NCI-H748 (cell line): ENCODE measurements around the gene MAN1B1.

Experiments used
- DNase-seq: peaks from one replicate; lab custom pipeline; 2025; ENCODE audit not compliant: unreplicated experiment; lab: John Stamatoyannopoulos, UW

Gene MAN1B1

GRCh38 chr9:137141976-137142936, 55.5 kb downstream of the MAN1B1 start:
- DNase-seq, result no peak

- no peak for DNase-seq
These were observed 56.7 kb downstream of the MAN1B1 start for GRCh38 chr9:137143459-137143858.

GRCh38 chr9:137145731-137146526, 59.1 kb downstream of the MAN1B1 start:
- no peak for DNase-seq

- DNase-seq, result no peak
These were observed 59.7 kb downstream of the MAN1B1 start for GRCh38 chr9:137146527-137146918.

- DNase-seq, result no peak
These were observed 60.5 kb downstream of the MAN1B1 start for GRCh38 chr9:137147091-137147792.

- DNase-seq, result no peak
These were observed 61.0 kb downstream of the MAN1B1 start for GRCh38 chr9:137147793-137148160.

- DNase-seq, result no peak
These were observed 61.5 kb downstream of the MAN1B1 start for GRCh38 chr9:137148242-137148641.

- DNase-seq, result no peak
These were observed 61.9 kb downstream of the MAN1B1 start for GRCh38 chr9:137148661-137149060.

GRCh38 chr9:137149363-137149762, 62.6 kb downstream of the MAN1B1 start:
- DNase-seq, result no peak

- peak; percentile 96 for DNase-seq
These were observed 63.3 kb downstream of the MAN1B1 start for GRCh38 chr9:137149942-137150616.

- DNase-seq, result peak; percentile 96
These were observed 64.1 kb downstream of the MAN1B1 start for GRCh38 chr9:137150617-137151457.

GRCh38 chr9:137152844-137153405, 66.1 kb downstream of the MAN1B1 start:
- no peak for DNase-seq

- DNase-seq, result peak; percentile 55
These were observed 70.0 kb downstream of the MAN1B1 start for GRCh38 chr9:137156567-137157375.

- no peak for DNase-seq
These were observed 71.0 kb downstream of the MAN1B1 start for GRCh38 chr9:137157618-137158415.

- DNase-seq, result peak; percentile 38
These were observed 71.8 kb downstream of the MAN1B1 start for GRCh38 chr9:137158625-137159024.
